PC-9 (cell line): ENCODE results near the gene PDLIM5. TPM values are rescaled to one million over a fixed set of nuclear protein-coding genes. Genes with fewer than 3 reads are reported as not detected.

Experiments used
- BruUV-seq: library from RNA; stranded (reverse); fragments of 400-500 nt; replicated peaks from 2 replicates; lab custom pipeline; 2021; lab: Mats Ljungman, UMichigan
- CTCF ChIA-PET: fragments of 300-600 bp; sonication (Branson Sonifier 250); formaldehyde crosslinking; loops from one replicate; lab custom pipeline; 2022; ENCODE audit warnings: antibody characterized with exemption; lab: Charles Lee
- POLR2A ChIA-PET: fragments of 300-600 bp; sonication (Branson Sonifier 250); formaldehyde crosslinking; loops from one replicate; lab custom pipeline; 2022; ENCODE audit warnings: antibody characterized with exemption; ENCODE audit not compliant: unreplicated experiment; lab: Charles Lee
- DNase-seq, 2 experiments: peaks; one replicate each; pipeline versions ENCODE4 v3.0.0 to v3.0.0-alpha.2; 2015 to 2022; ENCODE audit warnings: mixed read lengths in 1 of 2
- H2AFZ ChIP-seq: fragments of 200-600 bp; sonication (generic); 2 replicates; pipeline ENCODE4 v1.8.1; 2017; ENCODE audit warnings: antibody characterized with exemption
- H3F3A ChIP-seq: fragments of 200-600 bp; sonication (generic); 2 replicates; pipeline ENCODE4 v1.8.1; 2017; ENCODE audit warnings: antibody characterized with exemption, mild to moderate bottlenecking, low read depth; ENCODE audit not compliant: insufficient read depth
- H3K27ac ChIP-seq: fragments of 200-600 bp; sonication (generic); 2 replicates; pipeline ENCODE4 v1.6.1; 2016; ENCODE audit warnings: mixed run types
- H3K27me3 ChIP-seq: fragments of 200-600 bp; sonication (generic); 2 replicates; pipeline ENCODE4 v1.6.1; 2016; ENCODE audit warnings: low read depth, mixed run types; ENCODE audit not compliant: insufficient read depth
- H3K36me3 ChIP-seq: fragments of 200-600 bp; sonication (generic); 2 replicates; pipeline ENCODE4 v1.6.1; 2016; ENCODE audit warnings: low read depth, mixed run types
- H3K4me1 ChIP-seq: fragments of 200-600 bp; sonication (generic); replicated peaks from 2 replicates; pipeline ENCODE4 v1.6.1; 2016; ENCODE audit warnings: mixed run types; ENCODE audit not compliant: insufficient read depth
- H3K4me2 ChIP-seq: fragments of 200-600 bp; sonication (generic); 2 replicates; pipeline ENCODE4 v1.6.1; 2017; ENCODE audit warnings: mixed run types
- H3K4me3 ChIP-seq: fragments of 200-600 bp; sonication (generic); 2 replicates; pipeline ENCODE4 v1.6.1; 2016; ENCODE audit warnings: mixed run types
- H3K79me2 ChIP-seq: fragments of 200-600 bp; sonication (generic); 2 replicates; pipeline ENCODE4 v1.6.1; 2017; ENCODE audit warnings: low read depth, mixed run types
- H3K9me2 ChIP-seq: fragments of 200-600 bp; sonication (generic); 2 replicates; pipeline ENCODE4 v1.8.1; 2017; ENCODE audit warnings: mild to moderate bottlenecking; ENCODE audit not compliant: insufficient read depth
- H3K9me3 ChIP-seq: fragments of 200-600 bp; sonication (generic); 2 replicates; pipeline ENCODE4 v1.8.1; 2016; ENCODE audit warnings: low read depth; ENCODE audit not compliant: insufficient read depth
- H4K20me1 ChIP-seq: fragments of 200-600 bp; sonication (generic); 2 replicates; pipeline ENCODE4 v1.8.1; 2017; ENCODE audit not compliant: insufficient read depth
- EZH2 ChIP-seq: fragments of 200-600 bp; sonication (generic); IDR thresholded peaks from 2 replicates; pipeline ENCODE4 v1.8.0; 2017; ENCODE audit warnings: antibody characterized with exemption, low read depth
- intact Hi-C: fragments of 100-400 bp; cut with micrococcal nuclease; formaldehyde crosslinking; loops from one replicate; pipeline ENCODE4 v1.10.0; 2022; ENCODE audit not compliant: unreplicated experiment
- total RNA-seq: library from RNA; stranded (reverse); gene quantifications from 2 replicates; pipeline ENCODE4 v1.2.3, GENCODE V29; 2021
- TF ChIP-seq, protein P1 (sequence below): fragments of 200-600 bp; sonication (generic); conservative IDR thresholded peaks from 2 replicates; pipeline ENCODE4 v1.6.1; 2017; ENCODE audit warnings: mixed run types, antibody characterized with exemption, mild to moderate bottlenecking, moderate library complexity

Gene PDLIM5
- total RNA-seq, 1 experiment from 2014 or later = 130 TPM

DNA sequence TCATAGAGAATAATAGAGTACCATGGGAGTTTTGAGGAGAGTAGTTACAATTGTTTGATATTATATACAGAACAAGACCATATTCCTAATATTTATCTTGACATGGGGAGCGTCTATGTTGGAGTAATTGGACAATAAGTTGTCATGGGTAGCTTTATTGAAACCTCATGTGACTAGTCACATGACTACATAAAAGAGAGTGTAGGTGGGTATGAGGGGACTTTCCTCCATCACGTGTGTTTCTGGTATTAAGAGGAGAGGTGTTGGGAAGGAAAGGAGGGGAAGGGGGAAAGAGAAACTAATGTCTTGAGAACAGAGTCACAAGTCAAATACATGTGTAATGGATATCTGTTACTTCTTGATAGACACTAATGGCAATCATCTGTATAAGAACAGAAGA lies 33.1 kb downstream of the PDLIM5 start:
- Histone ChIP-seq H3K9me3 (no peaks in the 10 kb centered on the region), H3K36me3 (no peaks in the 10 kb centered on the region; the same call in 1 of the 2 replicates), H4K20me1 (no peaks in the 10 kb centered on the region), H3K27ac (no peak overlapping the region), H3K9me2 (no peaks in the 10 kb centered on the region), H2AFZ (no peak overlapping the region), H3F3A (peaks cover 5% of the 10 kb centered on the region; the same call in 1 of the 2 replicates), H3K4me3 (no peak overlapping the region), H3K79me2 (peaks cover 11% of the 10 kb centered on the region; the same call in 1 of the 2 replicates), H3K4me1 (no peaks in the 10 kb centered on the region), H3K4me2 (no peak overlapping the region), H3K27me3 (no peaks in the 10 kb centered on the region)
- POLR2A ChIA-PET = interaction anchor here (1.2 kb wide), 1 partner anchor 32 kb away, joined by 4 read pairs; no protein-coding TSS in a partner anchor
- CTCF ChIA-PET = no interaction called here
- no peak for DNase-seq
- TF ChIP-seq EZH2 = no peak
- TF ChIP-seq, protein P1, sequence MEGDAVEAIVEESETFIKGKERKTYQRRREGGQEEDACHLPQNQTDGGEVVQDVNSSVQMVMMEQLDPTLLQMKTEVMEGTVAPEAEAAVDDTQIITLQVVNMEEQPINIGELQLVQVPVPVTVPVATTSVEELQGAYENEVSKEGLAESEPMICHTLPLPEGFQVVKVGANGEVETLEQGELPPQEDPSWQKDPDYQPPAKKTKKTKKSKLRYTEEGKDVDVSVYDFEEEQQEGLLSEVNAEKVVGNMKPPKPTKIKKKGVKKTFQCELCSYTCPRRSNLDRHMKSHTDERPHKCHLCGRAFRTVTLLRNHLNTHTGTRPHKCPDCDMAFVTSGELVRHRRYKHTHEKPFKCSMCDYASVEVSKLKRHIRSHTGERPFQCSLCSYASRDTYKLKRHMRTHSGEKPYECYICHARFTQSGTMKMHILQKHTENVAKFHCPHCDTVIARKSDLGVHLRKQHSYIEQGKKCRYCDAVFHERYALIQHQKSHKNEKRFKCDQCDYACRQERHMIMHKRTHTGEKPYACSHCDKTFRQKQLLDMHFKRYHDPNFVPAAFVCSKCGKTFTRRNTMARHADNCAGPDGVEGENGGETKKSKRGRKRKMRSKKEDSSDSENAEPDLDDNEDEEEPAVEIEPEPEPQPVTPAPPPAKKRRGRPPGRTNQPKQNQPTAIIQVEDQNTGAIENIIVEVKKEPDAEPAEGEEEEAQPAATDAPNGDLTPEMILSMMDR = no peak
- no TSS peak for BruUV-seq
- intact Hi-C loops = loop anchor here (1.0 to 2.0 kb wide), 2 partner anchors 32 to 60 kb away; no protein-coding TSS in a partner anchor

GRCh38 chr4:94486372-94486801 lies 34.6 kb downstream of the PDLIM5 start:
- Histone ChIP-seq H3K9me2 (no peaks in the 10 kb centered on the region), H3K27me3 (no peaks in the 10 kb centered on the region), H3K4me3 (no peak overlapping the region), H3K9me3 (no peaks in the 10 kb centered on the region), H3K79me2 (peaks cover 14% of the 10 kb centered on the region), H2AFZ (no peak overlapping the region), H4K20me1 (no peaks in the 10 kb centered on the region), H3K4me2 (no peak overlapping the region), H3K27ac (no peak overlapping the region), H3F3A (peaks cover 5% of the 10 kb centered on the region; the same call in 1 of the 2 replicates), H3K4me1 (no peaks in the 10 kb centered on the region), H3K36me3 (no peaks in the 10 kb centered on the region; the same call in 1 of the 2 replicates)
- no peak for TF ChIP-seq EZH2
- TF ChIP-seq, protein P1 = no peak
- ChIA-PET POLR2A (interaction anchor here (0.5 to 0.7 kb wide), 3 partner anchors 34 to 79 kb away, joined by 3 to 5 read pairs (median 5); no protein-coding TSS in a partner anchor), CTCF (no interaction called here)
- TSS peak; percentile 9 for BruUV-seq
- DNase-seq = peak in 1 of 2 experiments; percentile 35
- intact Hi-C loops = no loop called here

GRCh38 chr4:94488670-94489069 lies 36.9 kb downstream of the PDLIM5 start:
- TF ChIP-seq, protein P1 = no peak
- no peak for TF ChIP-seq EZH2
- Histone ChIP-seq H4K20me1 (no peaks in the 10 kb centered on the region), H3K79me2 (peaks cover 14% of the 10 kb centered on the region), H3K4me2 (no peak overlapping the region), H3K27ac (no peak overlapping the region), H3K4me3 (no peak overlapping the region), H3K9me2 (no peaks in the 10 kb centered on the region), H2AFZ (no peak overlapping the region), H3K36me3 (no peaks in the 10 kb centered on the region; the same call in 1 of the 2 replicates), H3K9me3 (no peaks in the 10 kb centered on the region), H3F3A (peaks cover 5% of the 10 kb centered on the region), H3K4me1 (no peaks in the 10 kb centered on the region), H3K27me3 (no peaks in the 10 kb centered on the region)
- POLR2A ChIA-PET = interaction anchor here (0.6 kb wide), 1 partner anchor 189 kb away, joined by 4 read pairs; no protein-coding TSS in a partner anchor
- peak; percentile 8 to 53 for DNase-seq
- intact Hi-C loops = no loop called here
- CTCF ChIA-PET = no interaction called here
- no TSS peak for BruUV-seq
